HG02852 (cell line): ENCODE measurements around the gene GALNT3.

Experiments used
- ATAC-seq: cut with Tn5 transposase; IDR thresholded peaks from one replicate; pipeline ENCODE4 v1.9.1; 2021; ENCODE audit warnings: mild to moderate bottlenecking, moderate library complexity; ENCODE audit not compliant: unreplicated experiment

The GALNT3 gene

GRCh38 chr2:165796819-165797530 lies 2.9 kb upstream of the GALNT3 start:
- no peak for ATAC-seq

GRCh38 chr2:165796129-165796528 lies 2.1 kb upstream of the GALNT3 start:
- ATAC-seq: no peak

- ATAC-seq: peak; percentile 18
Measured at GRCh38 chr2:165795011-165795410, 964 bp upstream of the GALNT3 start.

- peak; percentile 97 for ATAC-seq
Measured at GRCh38 chr2:165794536-165794928, 485 bp upstream of the GALNT3 start.

GRCh38 chr2:165793161-165793778 lies 777 bp downstream of the GALNT3 start:
- peak; percentile 2 for ATAC-seq

GRCh38 chr2:165792104-165792454 lies 2.0 kb downstream of the GALNT3 start:
- ATAC-seq: no peak

- ATAC-seq: no peak
Measured at GRCh38 chr2:165791421-165792103, 2.5 kb downstream of the GALNT3 start.

GRCh38 chr2:165790466-165790865 lies 3.6 kb downstream of the GALNT3 start:
- no peak for ATAC-seq

GRCh38 chr2:165787334-165787733 lies 6.7 kb downstream of the GALNT3 start:
- ATAC-seq: no peak

- no peak for ATAC-seq
Measured at GRCh38 chr2:165779706-165780105, 14.3 kb downstream of the GALNT3 start.

- ATAC-seq: no peak
Measured at GRCh38 chr2:165778653-165779451, 15.2 kb downstream of the GALNT3 start.

- ATAC-seq: no peak
Measured at GRCh38 chr2:165778187-165778556, 15.9 kb downstream of the GALNT3 start.

- ATAC-seq: no peak
Measured at GRCh38 chr2:165777522-165778186, 16.4 kb downstream of the GALNT3 start.

GRCh38 chr2:165776796-165777195 lies 17.3 kb downstream of the GALNT3 start:
- no peak for ATAC-seq

GRCh38 chr2:165776013-165776412 lies 18.0 kb downstream of the GALNT3 start:
- ATAC-seq: no peak

- ATAC-seq: no peak
Measured at GRCh38 chr2:165773684-165774083, 20.4 kb downstream of the GALNT3 start.

GRCh38 chr2:165772183-165772582 lies 21.9 kb downstream of the GALNT3 start:
- ATAC-seq: no peak

- no peak for ATAC-seq
Measured at GRCh38 chr2:165766326-165766927, 27.6 kb downstream of the GALNT3 start.

GRCh38 chr2:165762723-165763122 lies 31.3 kb downstream of the GALNT3 start:
- ATAC-seq: no peak

GRCh38 chr2:165757906-165758675 lies 36.0 kb downstream of the GALNT3 start:
- ATAC-seq: no peak
